Right lung (tissue), 10 donors: ENCODE data around the gene S100PBP. TPM values are rescaled to one million over a fixed set of nuclear protein-coding genes. Genes with fewer than 3 reads are reported as not detected.

Experiments
- DNase-seq, 2 donors: peaks; one replicate each; pipeline ENCODE4 v3.0.0-alpha.2; 2013
- long read RNA-seq, 8 donors: transcript quantifications; one replicate each; lab custom pipeline, GENCODE V29; 2026
- polyA plus RNA-seq, 5 donors: library from polyadenylated mRNA; unstranded; fragments of 120-200 nt; gene quantifications; one replicate each; pipeline versions ENCODE4 v1.2.1 to v1.2.3, GENCODE V29; 2013; ENCODE audit warnings: inconsistent platforms in 1 of 5, low replicate concordance in 1 of 5; ENCODE audit not compliant: insufficient read length in 5 of 5, insufficient read depth in 1 of 5

The S100PBP gene
- 10 to 100 TPM; 40.0 to 57.5 (median 50.9) TPM for polyA plus RNA-seq
- long read RNA-seq, donor 1, full-length matches to known transcripts: 8 of 8 reads
- long read RNA-seq, donor 1, partial matches to known transcripts: 0 of 8 reads
- long read RNA-seq, donor 1, other reads (novel, unspliced or antisense): 0 of 8 reads
- long read RNA-seq, donor 2, full-length matches to known transcripts: 4 of 4 reads
- long read RNA-seq, donor 2, partial matches to known transcripts: 0 of 4 reads
- long read RNA-seq, donor 2, other reads (novel, unspliced or antisense): 0 of 4 reads
- long read RNA-seq, donor 3, full-length matches to known transcripts: 7 of 7 reads
- long read RNA-seq, donor 3, partial matches to known transcripts: 0 of 7 reads
- long read RNA-seq, donor 3, other reads (novel, unspliced or antisense): 0 of 7 reads
- long read RNA-seq, donor 4, full-length matches to known transcripts: 5 of 5 reads
- long read RNA-seq, donor 4, partial matches to known transcripts: 0 of 5 reads
- long read RNA-seq, donor 4, other reads (novel, unspliced or antisense): 0 of 5 reads
- long read RNA-seq, donor 5, full-length matches to known transcripts: 10 of 10 reads
- long read RNA-seq, donor 5, partial matches to known transcripts: 0 of 10 reads
- long read RNA-seq, donor 5, other reads (novel, unspliced or antisense): 0 of 10 reads
- long read RNA-seq, donor 6, full-length matches to known transcripts: 10 of 16 reads
- long read RNA-seq, donor 6, partial matches to known transcripts: 6 of 16 reads
- long read RNA-seq, donor 6, other reads (novel, unspliced or antisense): 0 of 16 reads
- long read RNA-seq, donor 7, full-length matches to known transcripts: 10 of 15 reads
- long read RNA-seq, donor 7, partial matches to known transcripts: 5 of 15 reads
- long read RNA-seq, donor 7, other reads (novel, unspliced or antisense): 0 of 15 reads
- long read RNA-seq, donor 8, full-length matches to known transcripts: 2 of 2 reads
- long read RNA-seq, donor 8, partial matches to known transcripts: 0 of 2 reads
- long read RNA-seq, donor 8, other reads (novel, unspliced or antisense): 0 of 2 reads

DNA sequence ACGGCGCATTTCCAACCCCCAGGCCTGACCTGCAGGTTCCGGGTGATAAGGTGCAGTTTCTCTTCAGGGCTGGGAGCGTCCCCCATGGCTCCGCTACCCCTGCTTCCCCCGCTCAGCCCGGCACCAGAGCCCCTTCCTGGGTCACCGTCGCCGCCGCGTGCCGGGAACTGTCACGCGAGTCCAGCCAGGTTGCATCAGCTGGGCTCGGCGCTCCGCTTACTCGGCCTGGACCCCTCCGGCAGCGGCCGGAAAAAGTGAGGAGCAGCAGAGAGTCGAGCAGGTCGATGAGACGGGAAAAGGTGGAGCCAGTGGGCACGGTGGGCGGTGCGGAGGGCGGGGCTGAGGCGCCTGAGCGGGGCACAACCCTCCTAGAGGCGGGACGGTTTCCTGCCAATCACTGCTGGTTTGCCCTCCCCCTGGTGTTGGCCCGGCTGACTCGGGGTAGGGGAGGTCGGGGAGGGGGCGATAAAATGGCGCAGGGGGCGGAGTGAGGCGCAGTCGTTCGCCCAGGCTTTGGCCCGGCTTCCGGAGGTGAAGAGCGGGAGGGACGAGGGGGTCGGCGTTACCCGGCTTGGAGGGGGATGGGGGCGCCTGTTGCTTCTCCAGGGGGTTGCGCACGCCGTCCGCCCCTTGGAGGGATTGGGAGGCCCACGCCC is at the start of gene S100PBP, which contains the start of gene YARS1:
Gene S100PBP, plus strand, starts transcription at position 495 of the 656 bp plus-strand sequence. CDS start 8,447 bp downstream, outside the sequence.
Gene YARS1, minus strand, starts transcription at position 200 of the 656 bp plus-strand sequence. Its CDS starts 114 bp downstream, at position 86.
- peak; percentile 99 for DNase-seq

DNA sequence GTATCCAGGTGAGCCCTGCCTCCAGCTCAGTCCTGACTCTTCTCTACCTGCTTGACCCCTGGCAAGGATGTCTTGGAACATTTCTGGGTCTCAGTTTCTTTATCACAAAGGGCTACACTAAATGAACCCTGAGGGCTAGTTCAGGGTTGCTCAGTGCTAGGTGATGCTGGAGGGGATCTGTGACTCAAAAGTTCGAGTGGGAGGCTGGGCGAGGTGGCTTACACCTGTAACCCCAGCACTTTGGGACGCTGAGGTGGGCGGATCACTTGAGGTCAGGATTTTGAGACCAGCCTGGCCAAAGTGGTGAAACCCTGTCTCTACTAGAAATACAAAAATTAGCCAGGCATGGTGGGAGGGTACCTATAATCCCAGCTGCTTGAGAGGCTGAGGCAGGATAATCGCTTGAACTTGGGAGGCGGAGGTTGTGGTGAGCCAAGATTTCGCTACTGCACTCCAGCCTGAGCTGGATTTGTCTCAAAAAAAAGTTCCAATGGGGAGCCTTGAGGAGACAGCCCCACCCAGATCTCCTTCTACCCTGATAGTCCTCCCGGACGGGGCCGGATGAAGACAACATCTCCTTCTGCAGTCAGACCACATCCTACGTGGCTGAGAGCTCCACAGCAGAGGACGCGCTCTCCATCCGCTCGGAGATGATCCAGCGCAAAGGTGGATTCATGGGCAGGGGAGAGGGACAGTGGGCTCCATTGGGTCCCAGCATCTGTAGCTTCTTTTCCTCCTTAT is 49.2 kb upstream of the S100PBP start:
- DNase-seq: no peak

- no peak for DNase-seq
Observed at GRCh38 chr1:32769524-32770220, 47.8 kb upstream of the S100PBP start.

DNA sequence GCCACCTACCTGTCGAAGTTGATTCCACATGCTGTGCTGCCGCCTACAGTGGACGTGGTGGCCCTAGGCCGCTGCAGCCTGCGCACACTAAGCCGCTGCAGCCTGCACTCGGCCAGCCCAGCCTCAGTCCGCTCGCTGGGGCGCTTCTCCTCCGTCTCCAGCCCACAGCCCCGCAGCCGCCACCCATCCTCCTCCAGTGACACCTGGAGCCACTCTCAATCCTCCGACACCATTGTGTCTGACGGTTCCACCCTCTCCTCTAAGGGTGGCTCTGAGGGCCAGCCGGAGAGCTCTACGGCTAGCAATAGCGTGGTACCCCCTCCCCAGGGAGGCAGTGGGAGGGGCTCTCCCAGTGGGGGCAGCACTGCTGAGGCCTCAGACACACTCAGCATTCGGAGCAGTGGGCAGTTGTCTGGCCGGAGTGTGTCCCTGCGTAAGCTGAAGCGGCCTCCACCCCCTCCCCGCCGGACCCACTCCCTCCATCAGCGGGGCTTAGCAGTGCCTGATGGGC is 47.2 kb upstream of the S100PBP start:
- no peak for DNase-seq

DNA sequence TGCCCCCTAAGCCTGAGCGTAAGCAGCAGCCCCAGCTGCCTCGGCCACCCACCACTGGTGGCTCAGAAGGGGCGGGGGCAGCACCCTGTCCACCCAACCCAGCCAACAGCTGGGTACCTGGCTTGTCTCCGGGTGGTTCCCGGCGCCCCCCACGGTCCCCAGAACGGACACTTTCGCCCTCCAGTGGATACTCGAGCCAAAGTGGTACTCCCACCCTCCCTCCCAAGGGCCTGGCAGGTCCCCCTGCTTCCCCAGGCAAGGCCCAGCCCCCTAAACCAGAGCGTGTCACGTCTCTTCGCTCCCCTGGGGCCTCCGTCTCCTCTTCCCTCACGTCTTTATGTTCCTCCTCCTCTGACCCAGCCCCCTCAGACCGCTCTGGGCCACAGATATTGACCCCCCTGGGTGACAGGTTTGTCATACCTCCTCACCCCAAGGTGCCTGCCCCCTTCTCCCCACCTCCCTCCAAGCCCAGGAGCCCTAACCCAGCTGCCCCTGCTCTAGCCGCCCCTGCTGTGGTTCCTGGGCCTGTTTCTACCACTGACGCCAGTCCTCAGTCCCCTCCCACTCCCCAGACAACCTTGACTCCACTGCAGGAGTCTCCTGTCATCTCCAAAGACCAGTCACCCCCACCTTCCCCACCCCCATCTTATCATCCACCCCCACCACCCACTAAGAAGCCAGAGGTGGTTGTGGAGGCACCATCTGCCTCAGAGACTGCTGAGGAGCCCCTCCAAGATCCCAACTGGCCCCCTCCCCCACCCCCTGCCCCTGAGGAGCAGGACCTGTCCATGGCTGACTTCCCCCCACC is 46.5 kb upstream of the S100PBP start:
- DNase-seq: no peak

- no peak for DNase-seq
Observed at GRCh38 chr1:32771561-32772280, 45.7 kb upstream of the S100PBP start.

DNA sequence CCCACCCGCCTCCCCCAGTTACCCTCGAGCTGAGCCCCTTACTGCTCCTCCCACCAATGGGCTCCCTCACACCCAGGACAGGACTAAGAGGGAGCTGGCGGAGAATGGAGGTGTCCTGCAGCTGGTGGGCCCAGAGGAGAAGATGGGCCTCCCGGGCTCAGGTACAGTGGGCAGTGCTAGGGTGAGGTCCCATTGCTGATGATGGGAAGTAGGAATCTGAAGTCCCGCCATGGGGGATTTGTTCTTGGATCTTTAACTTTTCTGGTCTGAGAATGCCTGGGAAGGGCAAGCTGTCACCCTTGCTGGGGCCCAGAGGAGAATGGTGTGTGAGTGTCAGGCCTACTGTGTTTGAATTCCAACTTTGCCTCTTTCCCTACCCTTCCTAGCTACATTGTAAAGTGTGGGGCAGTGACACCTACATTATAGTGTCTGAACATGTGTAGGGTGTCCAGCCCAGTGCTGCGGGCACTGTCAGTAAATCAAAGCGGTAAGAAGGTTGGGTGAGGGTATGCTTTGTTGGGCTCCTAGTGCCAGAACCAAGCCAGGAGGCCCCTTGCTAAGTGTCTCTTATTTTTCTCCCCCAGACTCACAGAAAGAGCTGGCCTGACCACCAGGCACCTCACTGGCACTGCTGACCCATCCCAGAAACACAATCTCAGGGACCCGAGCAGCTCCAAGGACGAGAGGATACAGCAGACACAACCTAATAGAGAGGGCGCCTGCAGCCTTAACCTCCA is 45.0 kb upstream of the S100PBP start:
- no peak for DNase-seq

DNA sequence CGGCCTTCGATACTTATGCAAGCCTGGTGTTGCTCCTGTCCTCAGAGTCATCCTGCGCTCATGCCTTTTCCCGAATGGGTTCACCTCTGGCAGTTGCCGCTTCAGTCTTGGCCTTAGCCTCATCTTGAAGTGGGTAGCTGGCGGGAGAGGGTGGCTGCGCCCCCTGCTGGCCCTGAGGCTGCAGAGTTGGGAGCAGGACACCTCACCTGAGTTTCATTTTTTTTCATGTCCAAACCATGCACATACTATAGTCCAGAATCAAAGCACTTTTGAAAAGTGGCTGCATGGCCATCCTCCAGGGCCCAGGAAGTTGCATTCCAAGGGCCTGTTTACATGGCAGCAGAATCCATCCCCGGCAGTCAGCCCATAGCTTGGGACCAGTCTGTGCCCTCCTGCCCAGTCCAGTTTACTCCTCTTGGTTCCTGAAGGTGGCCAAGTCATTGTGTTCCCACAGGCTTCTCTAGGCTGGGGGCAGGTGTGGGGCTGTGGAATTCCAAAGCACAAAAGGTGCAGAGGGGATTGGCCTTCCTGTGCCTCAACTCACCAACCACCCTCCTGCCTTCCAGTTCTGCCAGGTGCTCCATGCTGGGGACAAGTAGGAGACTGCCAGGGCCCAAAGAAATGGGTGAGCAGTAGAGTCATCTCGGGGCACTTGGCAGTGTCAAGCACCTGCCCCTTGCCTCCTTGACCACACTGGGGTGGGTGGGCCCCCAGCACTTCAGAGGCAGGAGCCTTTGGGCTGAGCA is 44.3 kb upstream of the S100PBP start:
- peak in 1 of 2 donors; percentile 68 for DNase-seq

DNA sequence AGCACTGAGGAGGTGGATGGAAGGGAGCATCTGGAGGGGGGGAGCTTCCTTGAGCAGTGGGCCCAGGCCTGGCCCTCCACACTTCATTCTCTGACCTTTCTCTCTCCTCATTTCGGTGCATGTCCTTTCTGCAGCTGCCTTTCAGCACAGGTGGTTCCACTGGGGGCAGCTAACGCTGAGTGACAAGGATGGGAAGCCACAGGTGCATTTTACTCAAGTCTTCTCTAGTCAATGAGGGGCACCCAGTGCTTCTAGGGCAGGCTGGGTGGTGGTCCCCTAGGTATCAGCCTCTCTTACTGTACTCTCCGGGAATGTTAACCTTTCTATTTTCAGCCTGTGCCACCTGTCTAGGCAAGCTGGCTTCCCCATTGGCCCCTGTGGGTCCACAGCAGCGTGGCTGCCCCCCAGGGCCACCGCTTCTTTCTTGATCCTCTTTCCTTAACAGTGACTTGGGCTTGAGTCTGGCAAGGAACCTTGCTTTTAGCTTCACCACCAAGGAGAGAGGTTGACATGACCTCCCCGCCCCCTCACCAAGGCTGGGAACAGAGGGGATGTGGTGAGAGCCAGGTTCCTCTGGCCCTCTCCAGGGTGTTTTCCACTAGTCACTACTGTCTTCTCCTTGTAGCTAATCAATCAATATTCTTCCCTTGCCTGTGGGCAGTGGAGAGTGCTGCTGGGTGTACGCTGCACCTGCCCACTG is 43.5 kb upstream of the S100PBP start:
- no peak for DNase-seq

- DNase-seq: no peak
Observed at GRCh38 chr1:32774464-32774808, 43.0 kb upstream of the S100PBP start.

DNA sequence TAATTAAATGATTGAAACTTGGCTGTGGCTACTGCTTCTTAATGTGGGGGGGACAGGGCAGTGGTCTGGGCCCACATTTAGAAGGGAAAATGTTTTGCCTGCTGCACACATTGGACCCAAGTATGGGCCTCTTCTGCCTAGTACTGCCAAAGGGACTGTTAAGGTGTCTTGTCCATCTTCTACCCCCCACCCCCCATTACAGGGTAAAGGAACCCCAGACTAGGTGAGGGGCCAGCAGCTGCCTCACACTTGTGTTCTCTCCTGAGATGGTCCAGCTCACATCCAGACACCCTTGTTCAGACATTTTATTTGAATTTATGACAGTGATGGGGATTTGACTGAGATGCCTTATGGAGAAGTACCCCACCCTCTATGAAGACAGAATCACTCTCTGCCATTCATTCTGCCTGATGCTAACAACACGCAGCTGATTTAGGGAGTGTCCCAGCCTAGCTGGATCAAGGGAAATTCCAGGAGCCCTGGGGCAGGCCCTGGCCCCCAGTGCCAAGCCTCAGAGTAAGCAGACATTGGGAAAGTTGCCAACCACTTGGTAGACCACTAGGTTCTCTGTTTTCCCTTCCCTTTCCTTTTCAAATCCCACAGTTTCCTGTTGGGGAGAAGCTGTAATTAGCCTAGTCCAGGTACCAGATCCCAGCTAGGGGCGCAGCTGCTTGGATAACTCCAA is 42.4 kb upstream of the S100PBP start:
- DNase-seq: no peak

DNA sequence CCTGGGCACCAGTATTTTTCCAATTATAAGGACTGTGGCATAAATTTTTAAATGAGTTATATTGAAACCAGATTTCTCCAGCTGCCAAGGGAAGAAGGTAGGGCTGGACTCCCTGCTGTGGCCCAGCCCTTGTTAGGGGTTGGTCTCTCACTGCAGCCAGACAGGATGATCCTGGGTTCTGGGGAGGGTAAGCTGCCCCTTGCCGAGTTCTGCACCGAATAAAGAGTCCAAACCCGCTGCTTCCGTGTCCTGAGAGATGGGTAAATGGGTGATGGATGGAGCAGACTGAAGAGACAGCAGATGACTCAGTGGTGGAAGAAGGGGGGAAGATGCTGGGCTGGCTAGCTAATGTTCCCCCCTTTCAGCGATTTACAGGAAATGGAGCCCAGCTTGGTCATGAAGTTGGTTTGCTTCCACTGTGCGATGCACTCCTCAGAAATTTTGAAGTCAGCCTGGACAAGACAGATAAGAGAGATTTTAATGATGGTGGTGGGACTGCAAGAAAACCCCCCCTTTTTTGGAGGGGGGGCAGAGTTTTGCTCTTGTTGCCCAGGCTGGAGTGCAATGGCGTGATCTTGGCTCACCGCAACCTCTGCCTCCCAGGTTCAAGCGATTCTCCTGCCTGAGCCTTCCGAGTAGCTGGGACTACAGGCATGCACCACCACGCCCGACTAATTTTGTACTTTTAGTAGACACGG is 41.7 kb upstream of the S100PBP start:
- no peak for DNase-seq

DNA sequence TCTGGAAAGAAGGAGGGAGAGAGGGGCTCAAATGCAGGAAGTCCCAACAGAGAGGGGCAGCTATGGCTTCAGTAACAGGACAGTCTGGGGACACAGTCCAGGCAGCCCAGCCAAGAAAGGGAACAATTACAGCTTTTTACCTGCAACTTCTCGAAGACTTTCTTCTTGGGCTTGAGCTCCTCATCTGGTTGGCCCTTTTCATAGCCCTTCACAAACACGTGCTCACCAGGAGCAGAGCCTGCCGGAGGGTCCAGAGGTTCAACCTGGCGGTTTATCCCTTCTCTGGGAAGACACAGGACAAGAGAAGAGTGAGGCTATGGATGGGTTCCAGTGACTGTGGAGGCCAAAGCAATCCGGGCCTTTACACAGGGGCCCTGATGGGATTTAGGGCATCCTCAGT is 38.2 kb upstream of the S100PBP start:
- DNase-seq: no peak

DNA sequence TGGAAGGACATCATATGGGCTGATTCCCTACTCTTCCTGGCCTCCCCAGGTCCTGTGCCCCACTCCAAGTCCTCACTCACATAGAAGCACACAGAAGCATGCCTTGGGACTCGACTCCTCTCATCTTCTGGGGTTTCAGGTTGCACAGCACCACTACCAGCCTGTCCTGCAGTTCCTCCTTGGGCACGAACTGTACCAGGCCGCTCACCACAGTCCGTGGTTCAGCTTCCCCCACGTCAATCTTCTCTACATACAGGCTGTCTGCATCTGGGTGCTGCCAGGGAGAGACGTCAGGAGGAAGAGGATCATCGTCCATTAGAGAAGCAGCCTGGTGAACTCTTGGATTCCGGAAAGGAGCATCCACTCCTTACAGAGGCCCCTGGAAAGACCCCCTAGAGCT is 37.4 kb upstream of the S100PBP start:
- no peak for DNase-seq

DNA sequence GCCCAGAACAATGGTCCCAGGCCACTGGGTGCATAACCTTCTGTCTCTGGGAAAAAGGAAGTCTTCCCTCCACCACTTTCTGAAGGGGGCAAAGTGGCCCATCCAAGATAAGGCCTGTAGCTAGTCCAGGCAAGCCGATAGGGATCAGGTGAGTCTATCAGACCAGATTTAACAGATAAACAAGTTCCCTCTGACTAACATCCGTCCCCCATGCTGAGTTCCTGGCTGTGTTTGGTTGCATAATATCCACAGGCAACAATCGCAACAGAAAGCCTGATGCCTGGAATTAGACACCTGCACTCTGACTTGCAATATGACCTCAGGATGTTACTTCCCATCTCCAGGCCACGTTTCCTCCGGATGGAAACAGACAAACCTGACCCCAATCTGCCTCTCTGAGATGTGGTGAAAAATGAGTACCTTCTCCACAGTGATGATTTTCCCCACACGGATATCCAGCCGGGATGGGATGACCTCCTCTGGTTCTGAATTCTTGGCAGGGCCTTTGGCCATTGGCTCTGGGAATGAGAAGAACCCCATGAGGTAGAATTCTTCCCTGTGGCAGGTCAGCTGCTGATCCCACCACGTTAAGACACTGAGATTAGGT is 36.7 kb upstream of the S100PBP start:
- DNase-seq: no peak
